OCI-LY1 (cell line): ENCODE results near the gene AK4.

Experiments used
- H2AFZ ChIP-seq: fragments of 200-600 bp; sonication (generic), shearing (Covaris generic); 2 replicates; pipeline ENCODE4 v1.6.0; 2014; ENCODE audit warnings: antibody characterized with exemption, mild to moderate bottlenecking, low read length
- H3F3A ChIP-seq: fragments of 200-600 bp; sonication (generic), shearing (Covaris generic); 2 replicates; pipeline ENCODE4 v1.6.0; 2014; ENCODE audit warnings: mild to moderate bottlenecking, antibody characterized with exemption, low read length, moderate library complexity; ENCODE audit not compliant: insufficient read depth
- H3K27ac ChIP-seq: fragments of 200-600 bp; sonication (generic); 2 replicates; pipeline ENCODE4 v1.5.1; 2014; ENCODE audit warnings: low read length, mixed run types, mild to moderate bottlenecking, low read depth; ENCODE audit not compliant: poor library complexity, severe bottlenecking
- H3K27me3 ChIP-seq: fragments of 200-600 bp; sonication (generic); 2 replicates; pipeline ENCODE4 v1.6.0; 2014; ENCODE audit warnings: antibody characterized with exemption, mild to moderate bottlenecking, low read length, moderate library complexity; ENCODE audit not compliant: insufficient read depth
- H3K36me3 ChIP-seq: fragments of 200-600 bp; sonication (generic); 2 replicates; pipeline ENCODE4 v1.6.1; 2014; ENCODE audit warnings: mild to moderate bottlenecking, antibody characterized with exemption, low read length, moderate library complexity, mixed read lengths; ENCODE audit not compliant: insufficient read depth
- H3K4me1 ChIP-seq: fragments of 200-600 bp; sonication (generic); 2 replicates; pipeline ENCODE4 v1.5.1; 2014; ENCODE audit warnings: mild to moderate bottlenecking, low read length, moderate library complexity; ENCODE audit not compliant: insufficient read depth, severe bottlenecking
- H3K4me2 ChIP-seq: fragments of 200-600 bp; sonication (generic), shearing (Covaris generic); 2 replicates; pipeline ENCODE4 v1.6.1; 2014; ENCODE audit warnings: low read length
- H3K4me3 ChIP-seq: fragments of 200-600 bp; sonication (generic); 2 replicates; pipeline ENCODE4 v1.5.1; 2014; ENCODE audit warnings: low read length, low read depth, mild to moderate bottlenecking, mixed read lengths; ENCODE audit not compliant: poor library complexity, severe bottlenecking
- H3K79me2 ChIP-seq: fragments of 200-600 bp; shearing (Covaris generic); 2 replicates; pipeline ENCODE4 v1.6.1; 2016; ENCODE audit warnings: mixed run types, low read length, mixed read lengths; ENCODE audit not compliant: insufficient read depth
- H3K9ac ChIP-seq: fragments of 200-600 bp; sonication (generic), shearing (Covaris generic); 2 replicates; pipeline ENCODE4 v1.6.1; 2014; ENCODE audit warnings: mild to moderate bottlenecking, low read length, mixed read lengths
- H3K9me2 ChIP-seq: fragments of 200-600 bp; sonication (generic), shearing (Covaris generic); 2 replicates; pipeline ENCODE4 v1.6.1; 2014; ENCODE audit warnings: low read depth, mild to moderate bottlenecking, low read length, mixed read lengths
- H3K9me3 ChIP-seq: fragments of 200-600 bp; shearing (Covaris generic); 2 replicates; pipeline ENCODE4 v1.6.1; 2014; ENCODE audit warnings: low read length, mixed read lengths
- H4K20me1 ChIP-seq: fragments of 200-600 bp; sonication (generic), shearing (Covaris generic); 2 replicates; pipeline ENCODE4 v1.6.0; 2016; ENCODE audit warnings: mild to moderate bottlenecking, low read length; ENCODE audit not compliant: insufficient read depth
- CTCF ChIP-seq: fragments of 200-600 bp; sonication (generic), shearing (Covaris generic); IDR thresholded peaks from 2 replicates; pipeline ENCODE4 v1.5.1; 2017; ENCODE audit warnings: mild to moderate bottlenecking, antibody characterized with exemption, low read length, moderate library complexity, mixed read lengths
- EZH2 ChIP-seq: fragments of 200-600 bp; sonication (generic), shearing (Covaris generic); IDR thresholded peaks from 2 replicates; pipeline ENCODE4 v1.8.0; 2017; ENCODE audit warnings: borderline replicate concordance, mixed run types, mild to moderate bottlenecking, antibody characterized with exemption, low read length, moderate library complexity, mixed read lengths

Gene AK4

GRCh38 chr1:65189576-65190115 lies 41.6 kb downstream of the AK4 start:
- no peaks in the 10 kb centered on the region for H3K36me3 ChIP-seq
- H3K9ac ChIP-seq = no peak overlapping the region
- H3F3A ChIP-seq = no peaks in the 10 kb centered on the region
- H3K79me2 ChIP-seq = no peaks in the 10 kb centered on the region
- H3K9me2 ChIP-seq = no peaks in the 10 kb centered on the region
- H3K27me3 ChIP-seq = no peaks in the 10 kb centered on the region
- H3K9me3 ChIP-seq = no peaks in the 10 kb centered on the region
- H3K4me3 ChIP-seq = no peak overlapping the region
- no peaks in the 10 kb centered on the region for H4K20me1 ChIP-seq
- no peak overlapping the region for H3K27ac ChIP-seq
- no peaks in the 10 kb centered on the region for H3K4me1 ChIP-seq
- H3K4me2 ChIP-seq = no peak overlapping the region
- no peak overlapping the region for H2AFZ ChIP-seq
- TF ChIP-seq EZH2 (no peak), CTCF (no peak)

- Histone ChIP-seq H3F3A (no peaks in the 10 kb centered on the region), H3K9me2 (no peaks in the 10 kb centered on the region), H3K36me3 (no peaks in the 10 kb centered on the region), H3K79me2 (no peaks in the 10 kb centered on the region), H4K20me1 (no peaks in the 10 kb centered on the region), H3K27ac (no peak overlapping the region), H3K4me2 (no peak overlapping the region), H3K9me3 (no peaks in the 10 kb centered on the region), H3K9ac (no peak overlapping the region), H3K27me3 (no peaks in the 10 kb centered on the region), H3K4me1 (no peaks in the 10 kb centered on the region), H3K4me3 (no peak overlapping the region), H2AFZ (no peak overlapping the region)
- no peak for TF ChIP-seq EZH2
- no peak for TF ChIP-seq CTCF
These were observed 42.2 kb downstream of the AK4 start for GRCh38 chr1:65190229-65190628.

GRCh38 chr1:65193129-65193695 lies 45.2 kb downstream of the AK4 start:
- no peaks in the 10 kb centered on the region for H3K9me2 ChIP-seq
- H3K4me1 ChIP-seq = no peaks in the 10 kb centered on the region
- TF ChIP-seq EZH2 (no peak), CTCF (no peak)
- H3F3A ChIP-seq = no peaks in the 10 kb centered on the region
- no peaks in the 10 kb centered on the region for H3K27me3 ChIP-seq
- H2AFZ ChIP-seq = no peak overlapping the region
- no peak overlapping the region for H3K4me3 ChIP-seq
- no peaks in the 10 kb centered on the region for H4K20me1 ChIP-seq
- no peaks in the 10 kb centered on the region for H3K79me2 ChIP-seq
- H3K9me3 ChIP-seq = no peaks in the 10 kb centered on the region
- H3K4me2 ChIP-seq = no peak overlapping the region
- no peak overlapping the region for H3K9ac ChIP-seq
- no peak overlapping the region for H3K27ac ChIP-seq
- no peaks in the 10 kb centered on the region for H3K36me3 ChIP-seq
